Measurements from ENCODE around the gene EXTL2.
"Not testable (repeated sequence)": the region's sequence is repeated elsewhere in the genome, so short reads cannot be mapped to it uniquely, and the experiment has no call there.

The EXTL2 gene

DNA sequence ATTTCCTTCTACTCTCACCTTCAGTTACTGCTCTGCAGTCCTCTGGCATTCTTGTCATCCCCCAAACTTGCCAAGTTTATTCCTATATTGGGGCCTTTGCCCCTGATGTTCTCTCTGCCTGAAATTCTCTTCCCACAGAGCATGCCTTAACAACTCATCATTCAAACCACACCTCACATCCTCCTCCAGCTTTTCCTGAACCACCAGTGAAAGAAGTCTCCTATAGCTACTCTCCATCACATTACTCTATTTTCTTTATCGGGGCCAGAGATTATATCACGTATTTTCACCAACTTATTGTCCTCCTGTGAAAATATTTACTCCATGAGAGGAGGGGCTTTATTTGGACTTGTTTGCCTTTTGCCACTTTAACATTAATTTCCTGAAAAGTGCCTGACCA is 32.1 kb downstream of the EXTL2 start:
- no peaks in the 10 kb centered on the region for H3K9me3 ChIP-seq (ENCODE audit: severe bottlenecking)

DNA sequence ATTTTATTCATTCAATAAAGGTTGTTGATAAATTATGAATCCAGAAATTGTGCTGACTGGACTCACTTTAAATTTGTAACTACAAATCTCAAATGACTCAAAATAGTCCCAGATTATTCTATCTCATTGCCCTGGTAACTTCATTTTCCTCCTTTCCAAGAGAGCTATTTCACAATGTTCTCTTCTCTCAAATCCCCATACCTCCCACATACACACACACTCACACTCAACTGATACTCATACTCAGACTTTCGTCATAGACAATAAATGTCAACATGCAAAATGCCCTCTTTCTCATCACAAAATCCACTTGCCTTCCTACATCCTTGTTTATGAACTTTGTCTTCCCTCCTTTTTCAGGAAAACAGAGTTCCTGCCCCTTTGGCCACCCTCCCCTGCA is 33.3 kb downstream of the EXTL2 start:
- H3K4me3 ChIP-seq (ENCODE audit: low read depth, low read length) = no peak overlapping the region
- TF ChIP-seq, protein P1, sequence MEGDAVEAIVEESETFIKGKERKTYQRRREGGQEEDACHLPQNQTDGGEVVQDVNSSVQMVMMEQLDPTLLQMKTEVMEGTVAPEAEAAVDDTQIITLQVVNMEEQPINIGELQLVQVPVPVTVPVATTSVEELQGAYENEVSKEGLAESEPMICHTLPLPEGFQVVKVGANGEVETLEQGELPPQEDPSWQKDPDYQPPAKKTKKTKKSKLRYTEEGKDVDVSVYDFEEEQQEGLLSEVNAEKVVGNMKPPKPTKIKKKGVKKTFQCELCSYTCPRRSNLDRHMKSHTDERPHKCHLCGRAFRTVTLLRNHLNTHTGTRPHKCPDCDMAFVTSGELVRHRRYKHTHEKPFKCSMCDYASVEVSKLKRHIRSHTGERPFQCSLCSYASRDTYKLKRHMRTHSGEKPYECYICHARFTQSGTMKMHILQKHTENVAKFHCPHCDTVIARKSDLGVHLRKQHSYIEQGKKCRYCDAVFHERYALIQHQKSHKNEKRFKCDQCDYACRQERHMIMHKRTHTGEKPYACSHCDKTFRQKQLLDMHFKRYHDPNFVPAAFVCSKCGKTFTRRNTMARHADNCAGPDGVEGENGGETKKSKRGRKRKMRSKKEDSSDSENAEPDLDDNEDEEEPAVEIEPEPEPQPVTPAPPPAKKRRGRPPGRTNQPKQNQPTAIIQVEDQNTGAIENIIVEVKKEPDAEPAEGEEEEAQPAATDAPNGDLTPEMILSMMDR (IDR thresholded peaks at IDR 0.05; ENCODE audit: low read depth, low read length) = no peak

More for the DNA sequence above, 32.1 kb downstream of the EXTL2 start:
- no peak for DNase-seq
- no peak overlapping the region for H3K4me3 ChIP-seq (ENCODE audit: low read depth, low read length)
- no peak overlapping the region for H3K27ac ChIP-seq
- TF ChIP-seq, protein P1 (IDR thresholded peaks at IDR 0.05; ENCODE audit: low read depth, low read length) = no peak
- H3K36me3 ChIP-seq = no peaks in the 10 kb centered on the region
- no peaks in the 10 kb centered on the region for H3K27me3 ChIP-seq (ENCODE audit: insufficient read depth, low read depth, severe bottlenecking)

GRCh38 chr1:100860397-100860991 is 34.1 kb downstream of the EXTL2 start:
- no peak overlapping the region for H3K27ac ChIP-seq
- no peak overlapping the region for H3K4me3 ChIP-seq (ENCODE audit: low read depth, low read length)
- H3K27me3 ChIP-seq (ENCODE audit: insufficient read depth, low read depth, severe bottlenecking) = no peaks in the 10 kb centered on the region
- DNase-seq = no peak
- H3K36me3 ChIP-seq = no peaks in the 10 kb centered on the region
- H3K9me3 ChIP-seq (ENCODE audit: severe bottlenecking) = no peaks in the 10 kb centered on the region
- TF ChIP-seq, protein P1 (IDR thresholded peaks at IDR 0.05; ENCODE audit: low read depth, low read length) = no peak

More for the DNA sequence above, 33.3 kb downstream of the EXTL2 start:
- no peaks in the 10 kb centered on the region for H3K27me3 ChIP-seq (ENCODE audit: insufficient read depth, low read depth, severe bottlenecking)
- DNase-seq = no peak
- H3K9me3 ChIP-seq (ENCODE audit: severe bottlenecking) = no peaks in the 10 kb centered on the region
- no peak overlapping the region for H3K27ac ChIP-seq
- H3K36me3 ChIP-seq = no peaks in the 10 kb centered on the region

DNA sequence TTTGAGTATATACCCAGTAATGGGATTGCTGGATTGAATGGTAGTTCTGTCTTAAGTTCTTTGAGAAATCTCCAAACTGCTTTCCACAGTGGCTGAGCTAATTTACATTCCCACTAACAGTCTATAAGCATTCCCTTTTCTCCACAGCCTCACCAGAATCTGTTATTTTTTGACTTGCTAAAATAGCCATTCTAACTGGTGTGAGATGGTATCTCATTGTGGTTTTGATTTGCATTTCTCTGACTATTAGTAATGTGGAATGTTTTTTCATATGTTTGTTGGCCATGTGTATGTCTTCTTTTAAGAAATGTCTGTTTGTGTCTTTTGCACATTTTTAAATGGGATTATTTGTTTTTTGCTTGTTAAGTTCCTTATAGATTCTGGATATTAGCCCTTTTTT is 39.5 kb downstream of the EXTL2 start:
- not testable (repeated sequence) for H3K9me3 ChIP-seq (ENCODE audit: severe bottlenecking); H3K36me3 ChIP-seq; H3K4me3 ChIP-seq (ENCODE audit: low read depth, low read length); H3K27me3 ChIP-seq (ENCODE audit: insufficient read depth, low read depth, severe bottlenecking); DNase-seq; H3K27ac ChIP-seq

DNA sequence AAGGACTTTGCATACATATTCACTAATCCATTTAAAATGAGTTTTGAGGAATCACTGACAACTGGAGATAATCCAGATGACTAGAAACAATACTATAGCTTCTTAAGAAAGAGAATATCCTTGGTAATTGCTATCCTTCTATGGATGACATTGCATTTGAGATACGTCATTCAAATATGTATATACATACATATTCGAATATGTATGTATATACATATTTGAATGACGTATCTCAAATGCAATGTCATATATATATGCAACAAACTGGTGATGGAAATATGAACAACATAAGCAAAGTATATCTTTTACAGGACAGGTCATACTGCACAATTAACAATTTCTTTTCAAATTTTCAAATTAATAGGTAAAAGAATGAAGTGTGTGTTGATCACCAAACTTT is 41.7 kb downstream of the EXTL2 start:
- Histone ChIP-seq H3K36me3 (no peaks in the 10 kb centered on the region), H3K27me3 (ENCODE audit: insufficient read depth, low read depth, severe bottlenecking) (no peaks in the 10 kb centered on the region), H3K4me3 (ENCODE audit: low read depth, low read length) (no peak overlapping the region), H3K9me3 (ENCODE audit: severe bottlenecking) (no peaks in the 10 kb centered on the region), H3K27ac (no peak overlapping the region)
- no peak for DNase-seq
- TF ChIP-seq, protein P1 (IDR thresholded peaks at IDR 0.05; ENCODE audit: low read depth, low read length) = no peak

DNA sequence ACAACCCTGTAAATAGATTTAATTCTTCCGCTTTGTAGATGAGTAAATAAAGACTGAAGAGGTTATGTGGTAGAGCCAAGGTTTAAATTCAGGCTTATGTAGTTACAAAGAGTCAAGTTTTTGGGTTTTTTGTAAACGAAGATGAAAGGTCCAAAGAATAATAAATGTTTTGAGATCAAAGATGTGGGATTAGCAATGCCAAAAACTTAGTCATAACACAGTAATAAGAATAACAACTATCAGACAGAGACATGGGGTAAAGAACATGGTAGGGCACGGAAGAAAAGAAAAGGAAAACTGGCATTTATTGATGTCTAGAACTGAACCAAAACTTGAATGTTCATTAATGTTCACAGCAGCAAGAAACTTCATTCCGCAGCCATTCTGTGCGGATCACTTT is 42.9 kb downstream of the EXTL2 start:
- H3K36me3 ChIP-seq = no peaks in the 10 kb centered on the region
- H3K4me3 ChIP-seq (ENCODE audit: low read depth, low read length) = no peak overlapping the region
- TF ChIP-seq, protein P1 (IDR thresholded peaks at IDR 0.05; ENCODE audit: low read depth, low read length) = no peak
- H3K27ac ChIP-seq = no peak overlapping the region
- DNase-seq = no peak
- no peaks in the 10 kb centered on the region for H3K27me3 ChIP-seq (ENCODE audit: insufficient read depth, low read depth, severe bottlenecking)
- no peaks in the 10 kb centered on the region for H3K9me3 ChIP-seq (ENCODE audit: severe bottlenecking)

Measured in WERI-Rb-1 (cell line).